SK-N-SH (cell line): ENCODE data around the gene RIN2. TPM values are rescaled to one million over a fixed set of nuclear protein-coding genes. Genes with fewer than 3 reads are reported as not detected.

ENCODE experiments used
- CTCF ChIA-PET: fragments of 300-600, 350-600 bp; formaldehyde crosslinking; extraction: SDS; loops from one replicate; lab custom pipeline; 2021; lab: Yijun Ruan, JAX
- POLR2A ChIA-PET: fragments of 350-600 bp; sonication (Branson Sonifier 250); formaldehyde crosslinking; extraction: SDS; loops from one replicate; lab custom pipeline; 2020; ENCODE audit warnings: antibody characterized with exemption, inconsistent platforms; lab: Yijun Ruan, JAX
- DNase-seq: peaks from one replicate; pipeline ENCODE4 v3.0.0; 2012
- H2AFZ ChIP-seq: fragments of 200-600 bp; sonication (generic); 2 replicates; pipeline ENCODE4 v1.8.1; 2016; ENCODE audit warnings: antibody characterized with exemption, mild to moderate bottlenecking, low read depth
- H3F3A ChIP-seq: fragments of 200-600 bp; sonication (generic); replicated peaks from 2 replicates; pipeline ENCODE3; 2016; ENCODE audit warnings: antibody characterized with exemption, mild to moderate bottlenecking; ENCODE audit not compliant: insufficient read depth
- H3K27ac ChIP-seq, 2 experiments: fragments of 200-500 bp in 1 of 2; fragments of 200-600 bp in 1 of 2; sonication (Bioruptor generic) in 1 of 2; sonication (generic), shearing (Covaris generic) in 1 of 2; 2 replicates each; pipeline versions ENCODE4 v1.5.1 to v1.6.1; 2014 to 2016; ENCODE audit warnings: low read depth in 2 of 2, inconsistent platforms in 1 of 2, low read length in 1 of 2, mild to moderate bottlenecking in 1 of 2, mixed read lengths in 1 of 2
- H3K27me3 ChIP-seq: fragments of 200-600 bp; sonication (generic), shearing (Covaris generic); 2 replicates; pipeline ENCODE4 v1.6.1; 2016; ENCODE audit warnings: mixed run types; ENCODE audit not compliant: insufficient read depth
- H3K36me3 ChIP-seq, 2 experiments: fragments of 200-500 bp in 1 of 2; fragments of 200-600 bp in 1 of 2; sonication (Bioruptor generic) in 1 of 2; sonication (generic) in 1 of 2; replicated peaks in 1 of 2; 2 replicates each; pipeline versions ENCODE3 to v1.5.1; 2014 to 2016; ENCODE audit warnings: low read length in 1 of 2, mild to moderate bottlenecking in 1 of 2; ENCODE audit not compliant: insufficient read depth in 2 of 2, control insufficient read depth in 1 of 2
- H3K4me1 ChIP-seq, 2 experiments: fragments of 200-500 bp in 1 of 2; fragments of 200-600 bp in 1 of 2; sonication (Bioruptor generic) in 1 of 2; sonication (generic), shearing (Covaris generic) in 1 of 2; 2 replicates each; pipeline versions ENCODE4 v1.5.1 to v1.6.1; 2014 to 2016; ENCODE audit warnings: low read depth in 1 of 2, low read length in 1 of 2, mixed run types in 1 of 2; ENCODE audit not compliant: insufficient read depth in 2 of 2, control insufficient read depth in 1 of 2
- H3K4me2 ChIP-seq: fragments of 200-600 bp; sonication (generic), shearing (Covaris generic); 2 replicates; pipeline ENCODE4 v1.6.1; 2017; ENCODE audit warnings: mixed run types
- H3K4me3 ChIP-seq, 2 experiments: fragments of 200-500 bp in 1 of 2; fragments of 200-600 bp in 1 of 2; sonication (Bioruptor generic) in 1 of 2; sonication (generic), shearing (Covaris generic) in 1 of 2; 2 replicates each; pipeline versions ENCODE4 v1.5.1 to v1.8.1; 2014 to 2016; ENCODE audit warnings: low read depth in 2 of 2, inconsistent platforms in 1 of 2, low read length in 1 of 2, mild to moderate bottlenecking in 1 of 2, mixed read lengths in 1 of 2, moderate library complexity in 1 of 2
- H3K79me2 ChIP-seq: fragments of 200-600 bp; sonication (generic); 2 replicates; pipeline ENCODE4 v1.8.1; 2017; ENCODE audit warnings: mild to moderate bottlenecking; ENCODE audit not compliant: insufficient read depth
- H3K9ac ChIP-seq: fragments of 200-600 bp; sonication (generic); 2 replicates; pipeline ENCODE4 v1.6.1; 2017; ENCODE audit warnings: mixed run types
- H3K9me2 ChIP-seq: fragments of 200-600 bp; sonication (generic); 2 replicates; pipeline ENCODE4 v1.6.1; 2017; ENCODE audit warnings: mixed run types
- H3K9me3 ChIP-seq: fragments of 200-600 bp; sonication (generic); 2 replicates; pipeline ENCODE4 v1.6.1; 2017; ENCODE audit warnings: mixed run types, mild to moderate bottlenecking, moderate library complexity
- H4K20me1 ChIP-seq: fragments of 200-600 bp; sonication (generic); 2 replicates; pipeline ENCODE4 v1.6.1; 2017; ENCODE audit warnings: mild to moderate bottlenecking, mixed run types; ENCODE audit not compliant: insufficient read depth
- CHD2 ChIP-seq: fragments of 150-350 bp; IDR thresholded peaks from 2 replicates; pipeline ENCODE4 v1.6.1; 2018; ENCODE audit warnings: low read length; ENCODE audit not compliant: partially characterized antibody
- CTCF ChIP-seq: fragments of 200-600 bp; sonication (generic); IDR thresholded peaks from 2 replicates; pipeline ENCODE4 v1.6.1; 2017; ENCODE audit warnings: antibody characterized with exemption, mild to moderate bottlenecking, moderate library complexity
- FOSL2 ChIP-seq: IDR thresholded peaks from 2 replicates; pipeline ENCODE4 v1.4.0; 2012; ENCODE audit warnings: low read depth, mild to moderate bottlenecking, moderate library complexity, borderline replicate concordance
- FOXJ3 ChIP-seq: sonication (generic); formaldehyde crosslinking; IDR thresholded peaks from 2 replicates; pipeline ENCODE4 v1.5.1; 2020; ENCODE audit warnings: mild to moderate bottlenecking, missing genetic modification reagents
- GABPA ChIP-seq: IDR thresholded peaks from 2 replicates; pipeline ENCODE4 v1.4.0; 2012; ENCODE audit warnings: low read depth, mild to moderate bottlenecking
- JUND ChIP-seq: IDR thresholded peaks from 2 replicates; pipeline ENCODE4 v1.4.0; 2012
- MEF2A ChIP-seq: IDR thresholded peaks from 2 replicates; pipeline ENCODE4 v1.4.0; 2012; ENCODE audit warnings: low read depth, borderline replicate concordance
- MXI1 ChIP-seq: IDR thresholded peaks from 2 replicates; pipeline ENCODE4 v1.6.1; 2012; ENCODE audit warnings: mild to moderate bottlenecking, low read depth, low read length, improper control_type of control experiment
- NRF1 ChIP-seq: IDR thresholded peaks from 2 replicates; pipeline ENCODE4 v1.6.1; 2012; ENCODE audit warnings: low read depth, mild to moderate bottlenecking, low read length
- POLR2AphosphoS5 ChIP-seq: IDR thresholded peaks from 2 replicates; pipeline ENCODE4 v1.6.1; 2012; ENCODE audit warnings: low read depth, low read length
- RFX5 ChIP-seq: IDR thresholded peaks from 2 replicates; pipeline ENCODE4 v1.6.1; 2012; ENCODE audit warnings: mild to moderate bottlenecking, improper control_type of control experiment, low read length
- SIN3A ChIP-seq: IDR thresholded peaks from 2 replicates; pipeline ENCODE4 v1.6.1; 2012; ENCODE audit warnings: low read depth, mild to moderate bottlenecking, low read length, moderate library complexity, borderline replicate concordance
- TAF1 ChIP-seq: IDR thresholded peaks from 2 replicates; pipeline ENCODE4 v1.6.1; 2012; ENCODE audit warnings: low read depth, mild to moderate bottlenecking, low read length, moderate library complexity, borderline replicate concordance
- TCF12 ChIP-seq: IDR thresholded peaks from 2 replicates; pipeline ENCODE4 v1.4.0; 2012
- WGBS: methylation state at CpG from one replicate; pipeline ENCODE4 v1.1.6; 2017; ENCODE audit warnings: low lambda C conversion rate; 5-methylcytosine and 5-hydroxymethylcytosine counted together
- polyA plus RNA-seq, 3 experiments: library from polyadenylated mRNA; depleted of rRNA; stranded (reverse); fragments of >200 nt; gene quantifications; 2 replicates each; pipeline ENCODE4 v1.2.3, GENCODE V29; 2012
- TF ChIP-seq, protein P1 (sequence below): fragments of 150-350 bp; IDR thresholded peaks from 2 replicates; pipeline ENCODE4 v1.6.1; 2017; ENCODE audit warnings: antibody characterized with exemption, low read length, low read depth, borderline replicate concordance

RIN2 gene
- polyA plus RNA-seq, 1 of the 3 experiments (the other 2 are of a cell fraction) = 6.8 TPM

- Histone ChIP-seq H3K4me2 (no peak overlapping the region), H3K9me3 (no peaks in the 10 kb centered on the region), H3F3A (peaks cover 5% of the 10 kb centered on the region), H2AFZ (no peak overlapping the region), H3K4me1 (peaks cover 7 to 25% of the 10 kb centered on the region in 2 experiments), H3K9ac (no peak overlapping the region), H3K79me2 (no peaks in the 10 kb centered on the region), H4K20me1 (no peaks in the 10 kb centered on the region), H3K9me2 (no peaks in the 10 kb centered on the region), H3K27ac (no peak overlapping the region), H3K36me3 (no peaks in the 10 kb centered on the region), H3K27me3 (no peaks in the 10 kb centered on the region), H3K4me3 (no peak overlapping the region)
- DNase-seq = no peak
- no peak for TF ChIP-seq CTCF
- no peak for TF ChIP-seq NRF1
- TF ChIP-seq FOXJ3 (CRISPR knock-in tag) = no peak
- no peak for TF ChIP-seq FOSL2
- TF ChIP-seq RFX5 = no peak
- TF ChIP-seq CHD2 = no peak
- TF ChIP-seq MXI1 = no peak
- no peak for TF ChIP-seq SIN3A
- ChIA-PET CTCF (interaction anchor here (0.6 kb wide), 1 partner anchor 200 kb away, joined by 3 read pairs; no protein-coding TSS in a partner anchor), POLR2A (no interaction called here)
- WGBS = 89% methylated on average over 4 of the region's 5 CpGs
These were observed 19.1 kb upstream of the RIN2 start for GRCh38 chr20:19738951-19739350.

DNA sequence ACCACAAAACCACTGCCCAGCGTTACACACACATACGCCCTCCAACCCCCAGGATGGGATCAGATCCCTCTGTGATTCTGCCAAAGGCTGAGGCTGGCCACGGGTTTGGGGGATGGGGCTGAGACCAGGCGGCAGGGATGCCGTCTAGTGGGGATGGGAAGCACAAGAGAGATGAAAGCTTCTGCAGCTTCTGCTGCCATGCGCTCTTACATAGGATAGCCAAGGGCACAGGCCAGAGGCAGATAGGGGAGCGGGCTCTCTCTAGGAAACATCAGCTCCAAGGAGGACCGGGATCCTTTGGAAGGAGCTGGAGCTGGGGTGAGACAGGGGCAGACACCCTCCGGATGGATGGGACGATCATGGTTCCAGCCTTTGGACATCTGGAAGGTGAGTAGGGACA, 18.7 kb upstream of the RIN2 start:
- CTCF ChIA-PET = no interaction called here
- Histone ChIP-seq H4K20me1 (no peaks in the 10 kb centered on the region), H3K9ac (no peak overlapping the region), H2AFZ (no peak overlapping the region), H3F3A (peaks cover 5% of the 10 kb centered on the region), H3K27me3 (no peaks in the 10 kb centered on the region), H3K4me2 (no peak overlapping the region), H3K79me2 (no peaks in the 10 kb centered on the region), H3K4me3 (no peak overlapping the region), H3K9me2 (no peaks in the 10 kb centered on the region)
- WGBS = 90% methylated on average over 5 of the region's 10 CpGs
- POLR2A ChIA-PET = no interaction called here
- TF ChIP-seq JUND = no peak
- TF ChIP-seq GABPA = no peak
- no peak for TF ChIP-seq TAF1
- TF ChIP-seq RFX5 = no peak
- TF ChIP-seq TCF12 = no peak
- no peak for TF ChIP-seq FOSL2
- TF ChIP-seq, protein P1, sequence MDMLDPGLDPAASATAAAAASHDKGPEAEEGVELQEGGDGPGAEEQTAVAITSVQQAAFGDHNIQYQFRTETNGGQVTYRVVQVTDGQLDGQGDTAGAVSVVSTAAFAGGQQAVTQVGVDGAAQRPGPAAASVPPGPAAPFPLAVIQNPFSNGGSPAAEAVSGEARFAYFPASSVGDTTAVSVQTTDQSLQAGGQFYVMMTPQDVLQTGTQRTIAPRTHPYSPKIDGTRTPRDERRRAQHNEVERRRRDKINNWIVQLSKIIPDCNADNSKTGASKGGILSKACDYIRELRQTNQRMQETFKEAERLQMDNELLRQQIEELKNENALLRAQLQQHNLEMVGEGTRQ = no peak
- TF ChIP-seq POLR2AphosphoS5 = no peak
- TF ChIP-seq SIN3A = no peak
- TF ChIP-seq MEF2A = no peak
- no peak for TF ChIP-seq CTCF
- TF ChIP-seq CHD2 = no peak
- TF ChIP-seq, all 33 proteins: peak for 0
- DNase-seq = no peak
- Histone ChIP-seq H3K36me3 (no peaks in the 10 kb centered on the region), H3K4me1 (peaks cover 7 to 25% of the 10 kb centered on the region in 2 experiments), H3K27ac (no peak overlapping the region), H3K9me3 (no peaks in the 10 kb centered on the region)
